ELF-1 (cell line): Measurements from ENCODE around the gene AATK.

Experiments used
- DNase-seq: peaks from one replicate; pipeline ENCODE4 v3.0.0-alpha.2; 2016; ENCODE audit warnings: low read depth, low spot score

Gene AATK

DNA sequence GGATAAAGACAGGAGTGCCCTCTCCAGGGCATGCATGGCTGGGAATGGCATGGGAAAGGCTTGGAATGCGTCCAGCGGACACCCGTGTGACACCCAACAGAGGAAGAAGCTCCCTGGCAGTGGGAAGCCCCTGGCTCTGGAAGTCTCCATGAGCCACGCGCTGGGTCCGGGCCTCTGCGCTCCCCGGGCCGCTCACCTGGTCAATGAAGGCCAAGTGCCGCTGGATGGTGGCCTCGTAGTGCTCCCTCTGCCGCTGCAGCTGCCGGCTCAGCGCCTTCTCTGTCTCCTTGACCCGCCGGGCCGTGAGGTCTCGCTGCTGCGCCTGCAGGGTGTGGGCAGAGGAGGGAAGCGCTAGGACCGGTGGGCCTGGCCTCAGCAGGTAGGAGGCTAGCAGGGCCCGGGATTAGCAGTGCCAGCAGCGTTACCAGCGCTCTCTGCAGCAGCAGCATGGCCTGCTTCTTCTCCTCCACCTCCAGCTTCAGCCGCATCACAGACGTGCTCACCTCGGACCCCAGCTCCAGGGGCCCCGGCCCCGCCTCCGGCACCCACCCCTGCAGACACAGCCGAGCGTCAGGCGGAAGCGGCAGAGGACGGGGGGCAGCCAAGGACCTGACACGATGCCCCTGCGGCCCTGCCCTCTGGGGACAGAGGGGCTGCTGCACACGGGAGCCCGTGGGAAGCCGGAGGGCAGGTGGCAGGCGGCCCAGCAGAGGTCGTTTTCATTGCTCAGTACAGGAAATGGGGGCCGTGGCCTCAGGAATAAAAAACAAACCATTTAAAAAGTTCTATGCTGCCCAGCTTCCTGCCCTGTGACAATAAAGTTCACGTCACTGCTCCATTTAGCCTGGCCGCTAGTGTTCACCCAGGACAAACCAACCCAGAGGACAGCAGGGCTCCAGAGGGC, 30.7 kb upstream of the AATK start:
- no peak for DNase-seq

DNA sequence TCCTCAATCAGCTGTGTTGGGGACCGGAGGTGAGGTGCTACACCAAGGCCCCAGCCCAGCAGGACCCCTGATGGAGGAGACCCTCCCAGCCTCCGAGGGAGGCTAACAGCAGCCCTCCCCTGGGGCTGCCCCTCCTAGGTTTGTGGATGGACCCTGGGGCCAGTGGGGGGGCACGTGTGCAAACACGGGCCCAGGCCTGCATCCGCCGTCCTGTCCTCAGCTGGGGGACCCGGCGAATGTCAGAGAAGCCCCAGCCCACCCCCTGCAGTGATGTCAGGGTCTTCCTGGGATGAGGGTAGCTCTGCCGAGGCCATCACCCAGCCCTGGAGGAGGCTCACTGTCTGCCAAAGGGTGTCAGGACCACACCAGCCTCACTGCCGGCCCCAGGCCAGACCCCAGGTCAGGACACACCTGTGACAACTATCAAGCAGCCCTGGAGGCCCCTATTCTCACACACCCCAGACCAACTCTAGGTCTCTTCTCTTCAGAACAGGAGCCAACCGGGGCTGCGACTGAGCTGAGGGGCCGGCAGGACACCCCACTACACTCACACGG, 30.0 kb upstream of the AATK start:
- DNase-seq = no peak

DNA sequence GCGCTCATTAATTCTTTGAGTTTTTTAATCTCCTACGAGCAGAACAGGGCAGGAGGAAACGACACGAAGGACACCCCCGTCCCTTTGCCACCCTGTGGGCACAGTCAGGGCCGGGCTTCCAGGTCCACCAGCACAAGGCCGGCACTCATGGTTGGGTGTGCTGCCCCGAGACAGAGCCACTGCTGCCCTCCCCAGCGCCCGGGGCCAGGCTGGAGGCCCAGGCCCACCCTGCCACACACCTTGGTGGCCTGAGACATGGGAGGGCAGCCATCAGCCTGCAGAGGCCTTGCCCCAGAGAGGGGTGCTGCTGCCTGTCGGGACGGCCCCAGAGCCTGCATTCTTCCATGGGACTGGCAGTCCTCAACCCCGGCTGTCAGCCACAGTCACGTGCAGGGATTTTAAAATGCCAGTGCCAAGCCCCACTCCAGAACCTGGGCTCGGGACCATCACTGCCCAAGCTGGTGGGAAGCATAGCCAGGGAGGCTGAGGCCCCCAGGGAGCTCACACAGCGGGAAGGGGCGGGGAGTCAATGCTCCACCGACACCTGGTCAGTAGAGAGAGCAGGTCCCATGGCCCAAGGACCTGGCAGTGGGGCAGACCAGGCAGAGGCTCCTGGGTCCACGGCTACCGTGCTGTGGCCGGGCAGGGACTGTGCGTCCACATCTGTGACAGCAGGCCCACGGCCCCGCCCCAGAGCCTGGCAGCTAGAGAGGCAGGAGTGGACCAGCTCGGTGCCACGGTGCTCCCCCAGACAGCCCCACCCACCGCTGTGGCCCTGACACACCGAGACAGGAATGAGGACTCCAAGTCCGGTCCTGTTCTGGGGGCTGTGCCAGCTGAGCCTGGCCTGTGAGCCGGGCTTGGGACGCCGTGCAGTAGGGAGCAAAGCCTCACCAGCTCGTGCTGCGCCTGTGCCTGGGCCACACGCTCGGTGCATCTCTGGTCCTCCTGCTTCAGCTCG, 29.2 kb upstream of the AATK start:
- no peak for DNase-seq

DNA sequence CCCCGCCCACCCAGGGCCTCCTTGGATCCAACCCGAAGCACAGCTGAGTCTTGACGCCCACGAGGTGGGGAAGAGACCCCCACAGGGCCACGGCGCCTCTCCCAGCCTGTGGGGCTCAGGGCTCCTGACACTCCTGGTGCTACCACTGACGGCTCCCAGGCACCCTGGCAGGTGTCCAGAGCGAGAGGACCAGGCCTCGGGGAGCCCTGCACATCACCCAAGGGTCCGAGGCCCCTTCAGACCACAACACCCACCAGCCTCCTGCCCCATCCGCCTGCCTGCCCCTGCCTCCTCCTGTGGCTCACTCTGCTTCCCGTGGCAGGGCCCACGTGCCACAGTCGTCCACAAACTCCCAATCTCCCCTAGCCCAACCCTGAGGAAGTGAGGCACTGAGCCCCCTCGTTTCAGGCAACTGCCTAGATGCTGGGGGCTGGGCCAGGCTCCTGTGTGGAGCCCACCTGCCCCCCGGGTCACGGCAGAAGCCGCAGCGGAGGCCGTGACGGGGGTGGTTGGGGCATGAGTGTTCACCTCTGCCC, 28.3 kb upstream of the AATK start:
- DNase-seq = no peak

DNA sequence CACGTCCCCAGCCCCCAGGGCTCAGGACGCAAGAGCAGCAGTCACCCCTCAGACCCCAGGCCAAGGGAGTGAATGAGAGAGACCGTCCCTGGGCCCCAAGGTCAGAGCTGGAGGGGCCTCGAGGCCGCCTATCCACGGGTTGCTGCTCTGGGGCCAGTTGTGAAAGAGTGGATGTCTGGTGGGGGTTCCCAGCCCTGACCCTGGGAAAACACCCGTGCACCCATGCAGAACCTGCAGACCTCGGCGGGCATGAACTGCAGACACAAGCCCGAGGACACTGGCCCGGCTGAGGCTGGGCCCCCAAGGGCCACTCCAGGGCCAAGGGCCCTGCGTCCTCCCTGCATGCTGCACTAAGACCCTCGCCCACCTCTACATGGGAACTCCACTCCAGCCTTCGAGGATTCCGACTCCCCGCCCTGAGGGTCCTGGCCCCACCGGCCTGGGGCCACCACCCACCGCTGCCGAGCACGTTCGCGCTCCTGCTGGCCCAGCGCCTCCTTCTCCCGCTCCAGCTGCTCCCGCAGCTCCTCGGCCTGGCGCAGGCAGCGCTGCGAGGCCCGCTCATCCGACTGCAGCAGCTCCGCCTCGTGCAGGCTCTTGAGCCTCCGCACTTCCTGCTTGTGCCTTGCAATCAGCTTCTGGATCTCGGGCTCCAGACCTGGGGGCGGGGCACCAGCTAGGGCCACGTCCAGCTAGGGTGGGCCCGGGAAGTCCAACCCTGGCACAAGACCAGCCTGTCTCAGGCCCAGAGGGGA, 27.6 kb upstream of the AATK start:
- DNase-seq = peak; percentile 74

DNA sequence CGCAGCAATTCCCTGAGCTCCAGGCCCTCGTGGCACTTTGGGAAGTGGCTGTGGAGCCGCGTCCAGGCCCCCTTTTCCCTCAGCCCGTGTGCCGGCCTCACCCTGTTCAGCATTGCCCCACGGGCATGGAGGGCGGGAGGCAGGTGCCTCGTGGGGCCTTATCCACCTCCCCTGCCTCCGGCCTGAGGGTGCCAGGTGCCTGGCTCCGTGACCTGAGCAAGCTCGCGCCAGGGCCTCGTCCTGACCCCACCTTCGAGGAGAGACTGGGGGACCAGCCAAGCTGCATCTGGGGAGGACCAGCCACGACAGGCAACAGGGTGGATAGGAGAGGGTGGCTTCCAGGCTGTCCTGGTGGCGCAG, 27.0 kb upstream of the AATK start:
- no peak for DNase-seq

DNA sequence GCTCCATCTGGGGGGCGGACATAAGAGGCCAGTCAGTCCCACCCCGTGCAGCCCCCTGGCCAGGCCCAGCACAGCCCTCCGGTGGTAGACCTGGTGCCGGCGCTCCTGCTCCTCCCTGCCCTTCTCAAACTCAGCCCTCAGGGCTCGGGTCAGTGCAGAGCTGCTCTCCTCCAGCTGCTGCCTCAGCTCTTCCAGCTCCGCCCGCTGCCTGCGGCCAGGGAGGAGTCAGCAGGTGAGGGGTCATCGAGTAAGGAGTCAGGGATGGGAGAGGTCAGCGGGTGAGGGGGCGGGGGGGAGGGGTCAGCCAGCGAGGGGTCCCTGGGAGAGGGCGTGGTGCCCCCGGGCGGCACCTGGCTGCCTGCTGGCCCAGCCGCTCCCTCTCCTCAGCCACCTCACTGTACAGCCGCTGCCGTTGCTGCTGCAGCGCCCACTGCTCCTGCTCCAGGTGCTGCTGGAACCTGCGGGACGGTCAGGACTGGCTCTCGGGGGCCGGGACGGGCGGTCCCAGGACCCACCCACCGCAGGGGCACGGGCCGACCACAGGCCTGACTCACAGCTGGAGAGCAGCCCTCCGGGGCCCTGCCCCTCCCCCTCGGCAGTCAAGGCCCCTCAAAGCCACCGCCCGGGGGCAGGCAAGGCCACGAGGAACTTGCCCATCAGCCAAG, 26.5 kb upstream of the AATK start:
- DNase-seq = peak; percentile 92

DNA sequence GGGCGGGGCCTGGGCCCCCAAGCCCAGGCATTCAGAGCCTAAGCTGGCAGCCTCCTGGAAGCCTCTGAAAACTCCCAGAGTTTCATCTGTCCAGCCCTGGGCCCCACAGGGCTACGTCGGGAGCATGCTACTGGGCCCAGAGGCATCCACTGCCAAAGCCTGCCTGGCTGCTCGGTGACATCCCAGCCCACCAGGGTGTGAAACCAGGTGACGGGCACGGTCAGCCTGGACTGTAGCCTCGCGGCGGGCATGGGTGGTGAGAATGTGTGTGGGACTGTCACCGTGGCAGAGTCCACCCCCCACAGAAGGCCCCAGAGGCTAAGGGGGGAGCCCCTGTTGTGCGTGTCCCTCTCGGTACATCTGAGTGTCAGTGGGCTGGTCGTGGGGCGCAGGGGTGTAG, 25.6 kb upstream of the AATK start:
- no peak for DNase-seq

DNA sequence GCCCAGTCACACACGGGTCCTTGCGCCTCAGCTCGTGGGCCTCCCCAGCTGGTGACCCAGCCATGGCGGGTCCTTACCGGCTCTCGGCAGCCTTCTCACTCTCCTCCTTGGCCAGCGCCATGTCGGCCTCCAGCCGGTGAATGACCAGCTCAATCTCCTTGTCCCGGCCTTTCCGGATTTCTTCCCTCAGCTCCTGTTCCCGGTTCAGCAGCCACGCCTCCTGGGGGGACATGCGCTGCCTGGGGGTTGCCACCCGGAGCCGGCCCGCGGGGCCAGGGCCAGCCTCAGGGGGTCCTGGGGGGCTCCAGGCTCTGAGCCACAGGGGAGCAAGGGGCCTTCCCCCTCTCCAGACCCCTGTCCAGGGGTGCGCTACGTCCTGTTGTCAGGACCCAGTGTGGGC, 25.1 kb upstream of the AATK start:
- DNase-seq = no peak

DNA sequence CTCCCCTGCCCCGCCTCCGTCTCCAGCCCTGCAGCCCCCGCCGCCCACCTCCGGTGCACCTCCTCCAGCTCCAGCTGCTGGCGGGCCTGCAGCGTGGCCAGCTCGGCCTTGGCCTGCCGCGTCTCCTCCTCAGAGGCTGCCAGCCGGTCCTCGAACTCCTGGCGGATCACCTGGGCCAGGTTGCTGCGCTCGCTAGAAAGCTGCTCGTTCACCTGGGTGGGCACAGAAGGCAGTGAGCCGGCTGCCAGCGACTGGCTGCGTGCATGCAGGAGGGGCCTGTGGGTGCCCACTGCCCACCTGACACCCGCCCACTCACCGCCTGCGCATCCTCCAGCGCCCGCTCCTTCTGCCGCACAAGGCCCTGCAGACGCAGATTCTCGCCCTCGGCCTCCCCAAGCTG, 24.6 kb upstream of the AATK start:
- no peak for DNase-seq

DNA sequence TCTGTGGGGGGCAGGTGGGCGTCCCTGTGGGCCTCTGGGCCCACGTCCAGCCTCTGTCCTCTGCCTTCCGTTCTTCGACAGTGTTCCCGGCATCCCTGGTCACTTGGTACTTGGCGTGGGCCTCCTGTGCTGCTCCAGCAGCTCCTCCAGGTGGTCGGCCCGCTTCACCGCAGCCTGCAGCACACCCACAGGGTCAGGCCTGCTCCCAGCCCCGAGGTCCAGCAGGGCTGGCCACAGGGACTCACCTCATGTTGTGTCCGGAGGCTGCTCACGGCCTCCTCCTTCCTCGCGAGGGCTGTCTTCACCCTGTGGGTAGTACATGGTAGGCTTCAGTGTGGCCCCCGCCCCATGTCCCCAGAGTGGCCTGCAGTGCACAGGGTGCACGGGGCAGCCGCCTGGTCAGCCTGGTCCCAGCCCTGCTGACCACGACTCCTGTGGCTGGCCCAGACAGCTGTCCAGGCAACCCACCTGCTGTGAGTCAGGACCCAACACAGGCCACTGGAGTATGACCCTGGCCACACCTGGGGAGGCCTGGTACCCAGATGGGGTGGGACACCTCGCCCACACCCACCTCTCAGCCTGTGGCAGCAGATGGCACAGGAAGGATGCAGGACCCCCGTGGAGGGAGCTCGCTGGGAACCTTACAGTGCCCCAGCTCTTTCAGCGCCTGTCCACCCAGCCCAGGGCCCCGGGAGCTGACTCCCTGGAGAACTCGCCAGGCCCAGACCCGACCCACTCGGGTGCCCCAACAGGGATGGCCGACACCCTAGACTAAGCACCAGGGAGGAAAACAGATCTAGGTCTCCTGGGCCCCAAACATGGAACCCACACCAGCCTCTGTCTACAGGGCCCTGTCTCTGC, 23.9 kb upstream of the AATK start:
- DNase-seq = peak; percentile 23

DNA sequence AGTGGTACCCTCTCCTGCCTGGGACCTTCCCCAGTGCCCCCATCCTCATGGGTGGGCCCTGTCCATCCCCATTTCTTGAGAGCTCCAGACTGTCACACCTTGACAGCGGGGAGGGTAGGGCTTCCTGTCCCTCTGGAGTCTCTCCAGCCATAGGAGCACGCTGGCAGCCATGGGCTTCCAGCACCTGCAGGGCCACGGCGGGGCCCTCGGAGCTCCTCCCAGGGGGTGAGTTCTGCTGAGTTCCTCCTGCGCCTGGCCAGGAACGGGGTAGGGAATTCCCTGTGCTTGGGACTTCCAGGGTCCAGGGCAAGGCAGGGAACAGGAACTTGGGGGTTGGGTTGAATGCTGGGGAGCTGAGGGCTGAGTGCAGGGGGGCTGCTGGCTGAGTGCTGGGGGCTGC, 23.0 kb upstream of the AATK start:
- DNase-seq = no peak

DNA sequence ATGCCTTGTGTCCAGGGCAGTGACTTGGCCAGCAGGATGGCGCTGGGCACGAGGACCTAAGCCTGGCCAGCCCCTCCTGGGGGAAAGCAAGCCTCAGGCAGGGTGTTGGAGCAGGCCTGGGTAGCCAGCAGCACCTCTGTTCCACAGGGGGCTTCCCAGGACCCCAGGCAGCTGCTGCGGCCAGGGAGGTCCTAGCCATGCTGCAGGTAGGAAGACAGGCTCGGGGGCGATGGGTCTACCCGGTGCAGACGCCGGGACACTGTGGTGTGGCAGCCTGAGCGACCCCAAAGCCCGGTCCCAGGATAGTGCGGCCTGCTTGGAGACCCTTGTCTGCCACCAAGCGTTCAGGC, 22.4 kb upstream of the AATK start:
- DNase-seq = no peak

DNA sequence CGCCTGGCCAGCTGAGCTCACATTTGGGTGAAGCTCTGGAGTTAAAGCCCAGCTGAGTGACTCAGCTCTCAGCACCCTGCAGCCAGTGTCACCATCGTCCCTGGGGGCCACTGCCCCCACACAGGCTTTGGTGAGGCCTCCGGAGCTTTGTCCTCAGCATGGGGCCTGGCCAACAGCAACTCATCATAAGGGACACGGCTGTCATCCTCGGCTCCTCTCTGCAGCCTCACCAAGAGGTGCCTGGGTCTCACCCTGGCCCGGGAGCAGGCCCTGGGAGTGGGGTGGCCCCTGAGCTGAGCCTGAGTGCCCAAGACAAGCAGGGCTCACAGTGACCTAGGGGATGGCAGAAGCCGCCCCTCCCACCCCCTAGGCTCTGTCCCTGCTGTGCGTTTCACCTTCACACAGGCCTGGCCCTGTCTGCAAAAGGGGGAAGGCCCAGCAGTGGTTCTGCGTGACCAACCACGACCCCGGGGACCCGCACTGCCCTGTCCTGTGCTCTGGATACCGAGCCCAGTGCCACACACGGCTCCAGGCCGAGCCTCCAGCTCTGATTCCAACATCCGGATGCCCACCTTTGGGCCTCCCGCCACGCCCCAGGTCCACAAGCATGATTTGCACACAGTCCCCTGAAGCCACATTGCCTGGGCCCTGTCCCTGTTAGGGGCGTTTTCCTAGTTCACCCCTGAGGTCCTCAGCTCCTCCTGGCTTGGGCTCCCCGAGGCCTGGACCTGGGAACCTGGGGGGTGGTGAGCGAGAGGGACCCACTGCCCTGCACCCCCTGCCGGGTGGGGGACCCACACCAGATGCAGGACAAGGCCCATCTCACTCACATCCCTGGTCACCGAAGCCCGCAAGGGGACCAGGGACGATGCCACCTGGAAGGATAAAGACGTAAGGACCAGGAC, 21.8 kb upstream of the AATK start:
- DNase-seq = no peak

DNA sequence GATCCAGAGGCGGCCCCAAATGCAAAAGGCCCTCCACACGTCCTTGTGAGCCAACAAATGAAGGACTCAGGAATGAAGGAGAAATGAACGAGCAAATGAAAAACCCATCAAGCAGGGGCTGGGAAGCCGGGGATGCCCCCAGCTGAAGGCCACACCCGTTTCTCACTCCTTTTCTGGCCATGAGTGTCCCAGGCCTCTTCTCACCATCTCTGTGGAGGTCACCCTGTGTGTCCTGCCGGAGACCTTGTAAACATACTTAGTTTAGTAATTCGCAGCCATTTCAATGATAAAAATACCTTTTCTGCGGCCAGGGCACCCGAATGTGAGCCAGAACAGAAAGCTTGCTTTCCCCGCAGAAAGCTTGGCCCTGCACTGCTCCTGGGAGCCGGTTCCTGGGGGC, 21.1 kb upstream of the AATK start:
- no peak for DNase-seq

DNA sequence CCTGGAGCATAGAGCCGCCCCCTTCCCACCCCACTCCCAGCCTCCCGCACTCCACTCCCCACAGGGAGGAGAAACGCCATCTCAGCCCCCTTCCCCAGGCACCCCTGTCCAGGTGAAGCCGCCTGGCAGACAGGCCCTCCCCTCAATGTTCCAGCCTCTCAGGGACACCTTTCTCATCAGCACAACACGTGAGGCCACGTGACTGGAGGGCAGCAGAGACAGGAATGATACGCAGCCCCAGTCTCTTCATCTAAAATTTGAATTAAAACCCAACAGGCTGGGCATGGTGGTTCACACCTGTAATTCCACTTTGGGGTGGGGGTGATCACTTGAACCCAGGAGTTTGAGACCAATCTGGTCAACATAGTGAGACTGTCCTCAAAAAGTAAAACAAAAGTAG, 20.2 kb upstream of the AATK start:
- DNase-seq = no peak

DNA sequence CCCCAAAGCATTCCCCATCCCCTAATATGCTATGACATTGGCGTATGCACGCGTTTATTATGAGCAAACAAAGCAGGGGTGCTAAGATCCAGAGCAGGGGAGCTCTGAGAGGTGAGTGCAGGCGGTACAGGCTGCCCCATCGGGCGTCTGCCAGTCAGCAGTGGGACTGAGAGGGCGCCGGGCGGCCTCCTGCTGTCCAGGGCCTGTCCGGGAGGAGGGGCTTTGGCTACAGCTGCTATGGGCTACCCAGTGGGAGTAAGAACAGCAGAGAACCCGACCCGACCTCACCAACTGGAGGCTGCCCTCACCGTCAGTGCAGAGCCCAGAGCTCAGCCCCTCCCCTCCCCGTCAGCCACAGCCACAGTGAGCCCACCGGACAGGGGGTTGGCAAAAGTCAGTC, 18.5 kb upstream of the AATK start:
- peak; percentile 63 for DNase-seq

DNA sequence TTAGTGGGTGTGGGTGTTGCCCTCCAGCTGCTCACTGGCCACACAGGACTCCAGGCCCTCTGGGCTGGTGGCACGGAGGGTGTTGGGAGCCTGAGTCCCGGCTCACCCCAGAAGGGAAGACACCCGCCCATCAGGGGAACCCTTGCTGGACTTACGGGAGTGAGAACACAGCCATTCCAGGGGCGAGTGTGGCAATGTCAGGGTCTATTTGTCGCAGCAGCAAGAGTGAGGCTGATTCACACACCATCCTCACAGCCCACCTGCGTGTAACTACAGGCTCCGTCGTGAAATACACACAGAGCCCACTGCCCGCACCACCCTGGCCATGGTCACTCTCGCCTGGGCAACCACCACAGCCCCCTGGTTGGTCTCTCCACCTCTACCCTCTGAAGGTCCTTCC, 17.8 kb upstream of the AATK start:
- no peak for DNase-seq

DNA sequence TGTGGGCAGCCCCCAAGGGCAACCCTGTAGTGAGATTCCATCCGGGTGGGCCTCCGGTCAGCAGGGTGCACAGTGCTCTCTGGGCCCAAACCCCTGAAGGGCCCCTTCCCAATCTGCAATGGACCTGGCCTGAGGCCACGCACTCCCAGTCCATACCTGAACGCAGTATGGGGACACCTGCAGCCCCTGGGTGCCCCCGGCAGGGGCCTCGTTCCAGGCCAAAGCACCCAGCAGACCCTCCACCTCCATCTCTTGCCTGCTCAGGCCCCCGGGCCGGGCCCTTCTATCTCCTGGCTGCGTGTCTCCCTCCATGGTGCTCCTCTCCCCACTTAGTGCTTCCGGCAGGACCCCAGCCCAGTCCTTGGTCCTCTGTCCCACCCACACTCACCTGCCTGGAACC, 17.3 kb upstream of the AATK start:
- no peak for DNase-seq
